DND-41 (cell line): ENCODE data around the gene ITGA1.

Experiments used
- CTCF ChIP-seq: IDR thresholded peaks from 2 replicates; pipeline ENCODE4 v1.5.1; 2012; ENCODE audit warnings: borderline replicate concordance, low read length, moderate library complexity, mild to moderate bottlenecking; ENCODE audit not compliant: poor library complexity, severe bottlenecking; ENCODE audit errors: extremely low read depth
- EZH2 ChIP-seq: IDR thresholded peaks from 3 replicates; pipeline ENCODE4 v1.6.1; 2012; ENCODE audit warnings: borderline replicate concordance, low read depth, mild to moderate bottlenecking, moderate library complexity, low read length, inconsistent platforms; ENCODE audit not compliant: severe bottlenecking

DNA sequence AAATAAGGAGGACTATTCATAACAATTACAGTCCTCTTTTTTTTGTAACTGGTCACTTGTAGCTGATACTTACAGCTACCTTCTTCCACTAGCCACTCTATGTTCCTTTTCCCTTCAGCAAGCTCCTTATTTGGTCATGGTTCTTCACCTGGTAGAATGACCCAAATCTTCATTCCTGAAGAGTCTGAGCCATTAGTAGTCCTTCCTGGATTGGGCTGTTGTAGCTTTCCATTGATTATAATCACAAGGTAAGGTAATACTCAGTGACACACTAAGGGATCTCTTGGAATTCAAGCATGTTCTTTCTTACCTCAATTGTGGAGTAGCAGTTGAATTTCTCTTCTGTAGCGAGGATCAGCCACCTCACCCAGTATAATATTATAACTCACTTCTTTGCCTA lies 175.9 kb downstream of the ITGA1 start:
- no peak for TF ChIP-seq CTCF
- no peak for TF ChIP-seq EZH2
